ENCODE results near the gene NLRP8. TPM values are rescaled to one million over a fixed set of nuclear protein-coding genes. Genes with fewer than 3 reads are reported as not detected.

Gene NLRP8
- total and polyA plus RNA-seq, 2 of the 4 experiments (the other 2 are of a cell fraction) = not detected

GRCh38 chr19:55990831-55991230 lies 43.2 kb downstream of the NLRP8 start:
- no TSS peak for BruUV-seq (replicated peaks)
- Histone ChIP-seq H2BK5ac (ENCODE audit: low read depth, low read length, poor library complexity, severe bottlenecking) (no peak overlapping the region), H3K23ac (ENCODE audit: low read depth, low read length) (no peak overlapping the region), H3K27me3 (ENCODE audit: control insufficient read depth, insufficient read depth, low read length) (no peaks in the 10 kb centered on the region), H3K4me2 (ENCODE audit: low read depth, low read length) (no peak overlapping the region), H2BK20ac (ENCODE audit: low read depth, low read length) (no peak overlapping the region), H4K5ac (ENCODE audit: low read depth, low read length) (no peak overlapping the region), H3K36me3 (ENCODE audit: control insufficient read depth, insufficient read depth, low read length) (no peaks in the 10 kb centered on the region), H4K8ac (ENCODE audit: low read depth in 2 of 2, low read length in 2 of 2) (no peak overlapping the region), H2BK15ac (ENCODE audit: low read depth, low read length) (no peak overlapping the region), H3K56ac (ENCODE audit: extremely low read depth, insufficient read depth, low read length) (no peak overlapping the region), H2AFZ (replicated peaks; ENCODE audit: low read length, poor library complexity) (no peak overlapping the region), H2AK9ac (replicated peaks; ENCODE audit: low read depth, low read length, poor library complexity) (no peak overlapping the region), H3K9me1 (ENCODE audit: insufficient read depth, low read length) (no peaks in the 10 kb centered on the region), H3K9ac (ENCODE audit: low read depth, low read length) (no peak overlapping the region), H3K14ac (replicated peaks; ENCODE audit: low read depth, low read length) (no peak overlapping the region), H3K27ac (ENCODE audit: insufficient read depth, low read length) (no peak overlapping the region), H3K79me1 (ENCODE audit: low read depth in 1 of 2, low read length in 2 of 2) (no peaks in the 10 kb centered on the region), H3K4ac (ENCODE audit: low read depth, low read length) (no peak overlapping the region), H2BK120ac (ENCODE audit: low read depth, low read length) (no peak overlapping the region), H3K4me1 (ENCODE audit: control insufficient read depth, insufficient read depth, low read length) (no peaks in the 10 kb centered on the region), H4K91ac (ENCODE audit: insufficient read depth, low read depth, low read length) (no peak overlapping the region), H3K18ac (ENCODE audit: low read depth, low read length) (no peak overlapping the region), H2AK5ac (ENCODE audit: low read depth, low read length) (no peak overlapping the region), H3K4me3 (ENCODE audit: insufficient read depth, low read depth, low read length) (no peak overlapping the region), H3K9me3 (ENCODE audit: control insufficient read depth, insufficient read depth, low read length) (peaks cover 20% of the 10 kb centered on the region), H4K20me1 (ENCODE audit: insufficient read depth, low read length) (no peaks in the 10 kb centered on the region)
- intact Hi-C loops (cut with micrococcal nuclease) (no loop called here), in situ Hi-C loops (cut with MboI; ENCODE audit: low sequenced_read_pairs) (no loop called here), dilution Hi-C loops (cut with HindIII; ENCODE audit: low sequenced_read_pairs, unreplicated experiment) (no loop called here)
- ChIA-PET CTCF (no interaction called here), POLR2A (ENCODE audit: unreplicated experiment) (no interaction called here)
- no CpG with 5 or more reads among the region's 5 CpGs for WGBS, 2 experiments (ENCODE audit: extremely low coverage in 2 of 2, insufficient read length in 1 of 2)
- ATAC-seq (ENCODE audit: low read depth) = no peak
- TF ChIP-seq NFE2L2 (IDR thresholded peaks at IDR 0.05; ENCODE audit: low read depth, low read length) (no peak), POLR2A (IDR thresholded peaks at IDR 0.05; ENCODE audit: low read depth, low read length) (no peak), RCOR1 (IDR thresholded peaks at IDR 0.05; ENCODE audit: insufficient replicate concordance, low read length) (no peak), MXI1 (IDR thresholded peaks at IDR 0.05; ENCODE audit: borderline replicate concordance, low read depth, low read length) (no peak), ELK1 (IDR thresholded peaks at IDR 0.05; ENCODE audit: borderline replicate concordance, low read depth, low read length) (no peak), FOS (IDR thresholded peaks at IDR 0.05; ENCODE audit: low read depth, low read length) (no peak), CEBPB (IDR thresholded peaks at IDR 0.05; ENCODE audit: low read depth, low read length) (no peak), RFX5 (IDR thresholded peaks at IDR 0.05; ENCODE audit: low read depth, low read length) (no peak), SMC3 (IDR thresholded peaks at IDR 0.05; ENCODE audit: low read depth, low read length) (no peak), RAD21 (IDR thresholded peaks at IDR 0.05; ENCODE audit: low read length) (no peak), MAFK (IDR thresholded peaks at IDR 0.05; ENCODE audit: low read depth, low read length) (no peak), USF2 (IDR thresholded peaks at IDR 0.05; ENCODE audit: low read depth, low read length) (no peak), CTCF (conservative IDR thresholded peaks at IDR 0.05; ENCODE audit: low read depth, low read length) (no peak), CHD1 (IDR thresholded peaks at IDR 0.05; ENCODE audit: low read depth, low read length) (no peak), MAZ (IDR thresholded peaks at IDR 0.05; ENCODE audit: borderline replicate concordance, low read depth, low read length) (no peak), BHLHE40 (IDR thresholded peaks at IDR 0.05; ENCODE audit: low read depth, low read length) (no peak)
- DNase-seq = no peak
